Omental fat pad (tissue), 4 donors: ENCODE measurements around the gene ACSL5. TPM values are rescaled to one million over a fixed set of nuclear protein-coding genes. Genes with fewer than 3 reads are reported as not detected.

Source experiments
- ATAC-seq: fragments of 150-250 bp; one replicate; pipeline ENCODE4 v1.9.1; 2016; ENCODE audit warnings: mild to moderate bottlenecking, moderate library complexity; ENCODE audit not compliant: low FRiP score
- DNase-seq: peaks from one replicate; pipeline ENCODE4 v3.0.0-alpha.2; 2019; ENCODE audit warnings: low spot score
- CTCF ChIP-seq, 3 donors: fragments of 450-650 bp; IDR thresholded peaks; one replicate each; pipeline ENCODE4 v1.5.1; 2016 to 2017; ENCODE audit warnings: antibody characterized with exemption in 3 of 3, mild to moderate bottlenecking in 3 of 3, moderate library complexity in 2 of 3
- total RNA-seq, 4 donors: library from RNA; depleted of rRNA; stranded (reverse); fragments of >200 nt; gene quantifications; one replicate each; pipeline ENCODE4 v1.1.0, GENCODE V29; 2016

Gene ACSL5
- total RNA-seq, 4 donors from 2014 or later: 39.7 to 58.8 (median 48.4) TPM

DNA sequence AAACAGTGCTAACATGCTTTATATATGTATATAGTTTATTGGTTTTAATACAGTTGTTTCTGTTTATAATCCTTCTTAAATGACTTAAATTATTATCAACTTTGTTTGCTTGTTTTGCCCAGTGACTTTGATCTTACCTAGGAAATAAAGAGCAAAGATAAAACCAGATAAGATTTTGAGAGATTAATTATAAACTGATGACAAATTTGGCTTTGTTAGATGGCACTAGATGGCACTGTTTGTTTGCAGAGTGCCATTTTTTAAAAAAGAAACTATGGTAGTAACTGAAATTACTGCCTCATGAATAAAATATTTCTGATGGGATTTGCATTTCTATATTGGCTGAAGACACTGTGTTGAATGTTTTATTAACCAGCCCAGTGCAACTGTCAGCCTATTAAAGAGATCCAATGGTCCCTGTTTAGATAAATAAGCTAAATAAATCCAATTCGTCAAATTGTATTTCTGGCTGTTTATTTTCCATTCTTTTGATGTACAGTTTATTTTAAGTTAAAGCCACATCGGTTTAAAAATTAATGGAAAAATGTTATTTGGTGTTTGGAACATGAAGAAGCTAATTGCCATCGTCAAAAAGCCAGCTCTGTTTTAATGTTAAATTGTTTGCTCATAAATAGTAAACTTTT is 101.8 kb downstream of the ACSL5 start:
- DNase-seq: no peak
- ATAC-seq: no peak
- TF ChIP-seq CTCF (IDR thresholded peaks at IDR 0.05): no peak

Other genes starting within 250 kb of the ACSL5 start
- gene GPAM, start 190.4 kb upstream of the ACSL5 start, total RNA-seq: 100 to 1,000 TPM; 140 to 448 (median 241) TPM
- not detected for gene TECTB, start 90.7 kb upstream of the ACSL5 start, total RNA-seq
- gene ZDHHC6, start 72.8 kb downstream of the ACSL5 start, total RNA-seq: 10 to 100 TPM; 21.9 to 35.9 (median 26.5) TPM
- 10 to 100 TPM; 43.5 to 80.4 (median 62.3) TPM for gene VTI1A, start 73.1 kb downstream of the ACSL5 start, total RNA-seq